ENCODE results near the gene PPFIA2.

The PPFIA2 gene

GRCh38 chr12:81542065-81543010, 216.8 kb downstream of the PPFIA2 start:
- no peak for DNase-seq

GRCh38 chr12:81541121-81541520, 218.0 kb downstream of the PPFIA2 start:
- no peak for DNase-seq

- DNase-seq = no peak
Measured at GRCh38 chr12:81539279-81539678, 219.9 kb downstream of the PPFIA2 start.

- DNase-seq = no peak
Measured at GRCh38 chr12:81533054-81533453, 226.1 kb downstream of the PPFIA2 start.

GRCh38 chr12:81530352-81530751, 228.8 kb downstream of the PPFIA2 start:
- no peak for DNase-seq

- DNase-seq = no peak
Measured at GRCh38 chr12:81520064-81520945, 238.8 kb downstream of the PPFIA2 start.

GRCh38 chr12:81518638-81519037, 240.5 kb downstream of the PPFIA2 start:
- no peak for DNase-seq

GRCh38 chr12:81517296-81517695, 241.9 kb downstream of the PPFIA2 start:
- no peak for DNase-seq

GRCh38 chr12:81502912-81503695, 256.0 kb downstream of the PPFIA2 start:
- peak; percentile 38 for DNase-seq

- DNase-seq = no peak
Measured at GRCh38 chr12:81500788-81501187, 258.4 kb downstream of the PPFIA2 start.

GRCh38 chr12:81499809-81500208, 259.3 kb downstream of the PPFIA2 start:
- no peak for DNase-seq

GRCh38 chr12:81492131-81492720, 266.9 kb downstream of the PPFIA2 start:
- no peak for DNase-seq

- no peak for DNase-seq
Measured at GRCh38 chr12:81472934-81473333, 286.2 kb downstream of the PPFIA2 start.

- no peak for DNase-seq
Measured at GRCh38 chr12:81470923-81471322, 288.2 kb downstream of the PPFIA2 start.

- peak; percentile 2 for DNase-seq
Measured at GRCh38 chr12:81468206-81468605, 290.9 kb downstream of the PPFIA2 start.

GRCh38 chr12:81465876-81466275, 293.3 kb downstream of the PPFIA2 start:
- no peak for DNase-seq

GRCh38 chr12:81465191-81465590, 294.0 kb downstream of the PPFIA2 start:
- DNase-seq = no peak

GRCh38 chr12:81461163-81461562, 298.0 kb downstream of the PPFIA2 start:
- DNase-seq = no peak

- peak; percentile 54 for DNase-seq
Measured at GRCh38 chr12:81450920-81451739, 308.0 kb downstream of the PPFIA2 start.

- DNase-seq = no peak
Measured at GRCh38 chr12:81441629-81442028, 317.5 kb downstream of the PPFIA2 start.

GRCh38 chr12:81440001-81440400, 319.1 kb downstream of the PPFIA2 start:
- no peak for DNase-seq

- no peak for DNase-seq
Measured at GRCh38 chr12:81439344-81439743, 319.8 kb downstream of the PPFIA2 start.

Measured in EL (cell line).